Measurements from ENCODE around the gene CNTNAP4.

CNTNAP4 gene

GRCh38 chr16:76292218-76292617, 15.0 kb downstream of the CNTNAP4 start:
- TF ChIP-seq TOX (CRISPR knock-in tag; IDR thresholded peaks at IDR 0.05; ENCODE audit: borderline replicate concordance) (no peak), ZNF8 (CRISPR knock-in tag; IDR thresholded peaks at IDR 0.05) (no peak), TCF4 (CRISPR knock-in tag; IDR thresholded peaks at IDR 0.05; ENCODE audit: borderline replicate concordance) (no peak), ZNF70 (CRISPR knock-in tag; IDR thresholded peaks at IDR 0.05) (no peak), CSDC2 (CRISPR knock-in tag; IDR thresholded peaks at IDR 0.05) (no peak), ZFP3 (CRISPR knock-in tag; IDR thresholded peaks at IDR 0.05) (no peak), ZNF565 (CRISPR knock-in tag; conservative IDR thresholded peaks at IDR 0.05; ENCODE audit: low read depth) (no peak), ARNTL (CRISPR knock-in tag; IDR thresholded peaks at IDR 0.05; ENCODE audit: borderline replicate concordance, low read depth) (no peak), CREB5 (CRISPR knock-in tag; IDR thresholded peaks at IDR 0.05; ENCODE audit: low read depth) (no peak), ZC3H10 (CRISPR knock-in tag; IDR thresholded peaks at IDR 0.05) (no peak), TSHZ2 (CRISPR knock-in tag; IDR thresholded peaks at IDR 0.05) (no peak), ZFP30 (CRISPR knock-in tag; IDR thresholded peaks at IDR 0.05) (no peak), ESRRG (CRISPR knock-in tag; IDR thresholded peaks at IDR 0.05) (no peak)
- no peak for ATAC-seq

- ATAC-seq: no peak
- TF ChIP-seq TSHZ2 (CRISPR knock-in tag; IDR thresholded peaks at IDR 0.05): no peak
- TF ChIP-seq CSRNP3 (CRISPR knock-in tag; IDR thresholded peaks at IDR 0.05): no peak
Observed at GRCh38 chr16:76293980-76294379, 16.8 kb downstream of the CNTNAP4 start.

GRCh38 chr16:76294396-76295214, 17.4 kb downstream of the CNTNAP4 start:
- TF ChIP-seq ZNF565 (CRISPR knock-in tag; conservative IDR thresholded peaks at IDR 0.05; ENCODE audit: low read depth) (no peak), CSRNP3 (CRISPR knock-in tag; IDR thresholded peaks at IDR 0.05) (no peak), RARB (CRISPR knock-in tag; IDR thresholded peaks at IDR 0.05) (no peak), PATZ1 (CRISPR knock-in tag; IDR thresholded peaks at IDR 0.05; ENCODE audit: borderline replicate concordance) (no peak), ZNF70 (CRISPR knock-in tag; IDR thresholded peaks at IDR 0.05) (no peak), OSR1 (CRISPR knock-in tag; IDR thresholded peaks at IDR 0.05) (no peak), ARNTL (CRISPR knock-in tag; IDR thresholded peaks at IDR 0.05; ENCODE audit: borderline replicate concordance, low read depth) (no peak)
- ATAC-seq: no peak

Data from SK-N-SH treated with all-trans-retinoic acid at 6 μM for 48 hours (cell line).